HG03064 (cell line): ENCODE results near the gene ATP2B2.

ENCODE experiments used
- ATAC-seq: cut with Tn5 transposase; IDR thresholded peaks from one replicate; pipeline ENCODE4 v1.9.1; 2021; ENCODE audit warnings: low read depth; ENCODE audit not compliant: unreplicated experiment

Gene ATP2B2

DNA sequence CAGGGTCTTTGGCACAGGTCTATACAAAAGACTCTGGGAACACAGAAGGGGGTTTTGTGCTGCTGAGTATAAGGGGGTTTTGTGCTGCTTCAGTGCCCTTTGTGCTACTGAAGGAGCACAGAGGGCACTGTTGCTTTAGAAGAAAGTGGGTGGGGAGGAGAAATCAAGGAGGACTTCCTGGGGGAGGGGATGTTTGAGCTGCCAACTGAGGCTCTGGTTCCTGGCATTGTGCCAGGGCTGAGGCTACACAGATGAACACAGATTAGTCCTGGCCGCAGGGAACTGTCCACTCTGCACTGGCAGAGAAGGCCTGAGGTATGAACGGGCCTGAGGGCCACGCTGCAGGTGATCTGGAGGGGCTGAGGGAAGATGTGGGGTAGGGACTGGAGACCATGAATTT, 152.2 kb downstream of the ATP2B2 start:
- ATAC-seq: no peak

DNA sequence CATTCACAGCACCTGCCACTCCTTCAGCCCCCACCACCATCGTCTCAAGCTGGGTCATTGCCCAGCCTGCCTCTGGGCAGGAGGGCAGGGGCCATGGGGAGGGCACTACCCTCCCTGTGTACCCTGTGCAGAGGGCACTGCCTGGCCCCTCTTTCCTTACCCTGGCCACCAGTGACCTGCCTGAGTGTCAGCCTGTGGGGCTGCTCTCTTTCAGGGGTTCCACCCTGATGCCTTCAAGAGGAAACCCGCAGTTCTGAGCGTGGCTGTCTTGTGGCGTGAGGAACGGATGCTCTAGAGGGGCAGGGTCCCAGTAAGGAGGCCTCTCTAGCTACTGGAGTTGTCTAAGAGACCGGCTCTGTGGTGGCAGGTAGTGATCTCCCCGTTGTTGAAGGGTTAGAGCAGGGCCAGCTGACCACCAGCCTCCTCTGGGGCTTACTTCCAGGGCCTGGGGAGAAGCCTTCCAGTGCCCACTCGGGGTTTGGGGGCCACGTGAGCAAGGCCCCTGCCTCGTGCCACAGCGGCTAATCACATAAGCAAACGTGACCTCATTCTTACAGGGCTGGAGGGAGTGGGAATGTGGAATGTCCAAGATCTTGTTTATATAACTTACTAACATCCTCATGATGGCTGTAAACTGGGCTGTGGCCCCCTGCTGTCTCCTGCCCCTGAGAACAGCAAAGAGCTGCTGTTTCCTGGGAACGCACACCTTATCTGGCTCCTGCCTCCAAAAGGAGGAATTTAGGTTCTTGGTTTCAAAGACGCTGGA, 153.1 kb downstream of the ATP2B2 start:
- ATAC-seq: no peak

DNA sequence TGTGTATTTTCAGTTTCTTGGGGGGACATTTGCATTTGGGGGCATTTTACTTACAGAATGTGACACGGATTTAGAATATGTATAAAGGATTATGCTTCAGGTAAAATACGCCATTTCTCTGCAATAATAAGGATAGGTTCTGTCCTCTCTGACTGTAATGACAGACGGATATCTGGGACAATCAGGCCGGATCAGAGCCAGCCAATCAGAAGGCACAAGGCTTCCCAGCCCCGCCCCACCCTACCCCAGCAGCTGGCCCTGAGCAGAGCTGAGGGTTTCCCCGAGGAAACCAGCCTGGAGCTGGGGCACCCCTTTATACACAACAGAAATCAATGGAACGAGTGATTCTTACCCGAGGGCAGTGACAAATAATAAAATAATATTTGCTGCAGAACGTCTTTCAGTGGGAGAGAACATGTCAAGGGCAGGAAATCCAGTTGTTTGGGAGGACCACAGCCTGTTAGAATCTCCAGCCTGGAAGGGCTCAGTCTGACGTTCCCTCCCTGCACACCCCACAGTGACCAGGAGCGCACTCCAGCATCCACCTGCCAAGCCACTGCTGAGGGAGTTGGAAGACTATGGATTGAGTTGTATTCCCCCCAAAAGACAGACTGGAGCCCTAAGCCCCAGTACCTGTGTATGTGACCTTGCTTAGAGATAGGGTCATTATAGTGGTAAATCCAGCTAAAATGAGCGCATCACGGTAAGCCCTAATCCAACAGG, 154.2 kb downstream of the ATP2B2 start:
- no peak for ATAC-seq

GRCh38 chr3:10350324-10350985, 154.9 kb downstream of the ATP2B2 start:
- no peak for ATAC-seq

DNA sequence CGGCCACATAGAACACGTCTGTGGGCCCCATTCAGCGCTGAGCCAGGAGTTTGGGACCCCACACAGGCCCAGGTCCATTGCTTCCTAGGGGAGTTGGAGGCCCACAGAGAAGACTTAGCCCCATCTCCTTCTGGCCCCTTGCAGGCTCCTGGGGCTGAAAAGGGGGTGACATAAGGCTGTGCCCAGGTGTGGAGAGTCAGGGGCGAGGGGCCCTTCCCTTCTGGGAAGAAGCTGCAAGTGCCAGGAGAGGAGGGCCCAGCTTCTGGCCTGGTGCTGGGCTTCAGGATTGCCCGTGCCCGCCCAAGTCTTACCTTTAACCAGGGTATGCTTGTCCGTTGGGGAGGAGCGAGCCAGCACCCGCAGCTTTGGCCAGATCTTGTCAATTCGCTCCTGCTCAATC, 155.6 kb downstream of the ATP2B2 start:
- no peak for ATAC-seq

DNA sequence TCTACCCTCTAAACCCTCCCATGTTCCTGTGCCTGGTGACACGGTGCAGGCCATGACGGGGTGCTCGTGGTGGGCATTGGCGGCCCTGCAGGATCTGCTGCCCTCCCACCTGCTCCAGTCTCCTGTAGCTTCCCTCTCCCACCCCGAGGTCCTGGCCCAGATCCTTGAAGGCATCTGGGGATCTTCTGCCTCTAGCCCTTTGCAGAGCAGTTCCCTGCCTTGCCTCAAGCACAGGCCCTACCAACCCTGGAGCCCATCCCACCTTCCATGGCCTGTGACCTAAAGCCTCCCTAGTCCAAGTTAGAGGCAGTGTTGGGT, 157.0 kb downstream of the ATP2B2 start:
- ATAC-seq: no peak

DNA sequence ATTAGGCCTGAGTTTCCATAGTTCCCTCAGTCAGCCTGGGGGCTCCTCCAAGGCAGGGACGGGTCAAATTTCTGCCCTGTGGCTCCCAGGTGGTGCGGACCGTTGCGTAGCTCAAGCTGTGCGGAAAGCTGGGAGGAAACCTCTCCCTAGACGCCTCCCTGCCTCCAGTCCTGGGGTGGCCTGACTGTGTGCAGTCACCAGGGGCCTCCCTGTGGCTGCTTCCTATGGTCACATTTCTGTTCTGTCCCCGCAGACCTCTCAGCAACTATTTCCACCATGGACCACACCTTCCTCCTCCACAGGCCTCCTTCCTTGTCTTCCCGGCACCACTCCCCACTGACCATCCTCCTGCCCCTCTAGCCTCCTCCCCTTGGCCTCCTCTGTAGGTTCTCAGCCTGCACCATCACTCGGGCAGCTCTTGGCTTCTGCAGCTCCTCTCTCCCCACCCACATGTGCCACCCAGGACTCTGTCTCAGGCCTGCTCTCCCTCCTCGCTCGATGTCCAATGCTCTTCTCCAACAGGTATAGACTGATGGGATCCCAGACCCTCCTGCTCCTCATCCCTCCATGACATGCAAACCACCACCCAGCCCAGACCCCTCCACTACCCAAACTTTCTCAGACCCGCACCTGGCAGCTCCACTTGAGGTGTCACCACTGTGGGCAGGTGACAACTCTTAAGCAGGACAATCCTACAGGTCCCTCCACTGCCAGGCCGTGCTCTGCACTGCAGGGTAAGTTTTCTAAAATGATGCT, 157.6 kb downstream of the ATP2B2 start:
- ATAC-seq: no peak

- ATAC-seq: no peak
These were observed 159.5 kb downstream of the ATP2B2 start for GRCh38 chr3:10345911-10346310.

DNA sequence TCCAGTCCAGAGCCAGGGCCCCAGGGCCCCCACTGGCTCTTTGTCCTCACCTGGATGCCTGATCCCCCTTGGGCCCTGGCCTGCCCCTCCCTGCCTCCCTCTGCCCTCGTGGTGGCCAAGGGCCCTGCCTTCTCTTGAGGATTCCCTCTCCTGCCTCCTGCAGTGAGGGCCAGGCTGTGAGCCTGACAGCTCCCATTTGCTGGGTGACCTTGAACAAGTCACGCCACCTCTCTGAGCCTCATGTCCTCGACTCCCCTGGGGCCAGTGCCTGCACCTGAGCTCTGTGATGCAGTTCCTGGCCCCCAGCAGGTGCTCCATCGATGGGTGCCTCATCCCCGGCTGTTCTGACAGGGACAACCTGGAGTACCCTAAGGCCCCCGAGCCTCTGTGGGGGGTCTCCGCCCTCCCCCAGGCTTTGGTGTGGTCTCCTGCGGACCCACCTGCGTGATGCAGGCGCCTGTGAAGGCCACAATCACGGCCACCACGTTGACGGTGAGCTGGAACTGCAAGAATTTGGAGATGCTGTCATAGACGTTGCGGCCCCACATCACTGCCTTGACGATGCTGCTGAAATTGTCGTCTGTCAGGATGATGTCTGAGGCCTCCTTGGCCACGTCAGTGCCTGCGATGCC, 160.3 kb downstream of the ATP2B2 start:
- ATAC-seq: no peak

GRCh38 chr3:10344147-10344943, 161.0 kb downstream of the ATP2B2 start:
- ATAC-seq: no peak

GRCh38 chr3:10343526-10343925, 161.9 kb downstream of the ATP2B2 start:
- ATAC-seq: no peak

GRCh38 chr3:10342781-10343180, 162.6 kb downstream of the ATP2B2 start:
- ATAC-seq: no peak

GRCh38 chr3:10341901-10342398, 163.4 kb downstream of the ATP2B2 start:
- no peak for ATAC-seq

DNA sequence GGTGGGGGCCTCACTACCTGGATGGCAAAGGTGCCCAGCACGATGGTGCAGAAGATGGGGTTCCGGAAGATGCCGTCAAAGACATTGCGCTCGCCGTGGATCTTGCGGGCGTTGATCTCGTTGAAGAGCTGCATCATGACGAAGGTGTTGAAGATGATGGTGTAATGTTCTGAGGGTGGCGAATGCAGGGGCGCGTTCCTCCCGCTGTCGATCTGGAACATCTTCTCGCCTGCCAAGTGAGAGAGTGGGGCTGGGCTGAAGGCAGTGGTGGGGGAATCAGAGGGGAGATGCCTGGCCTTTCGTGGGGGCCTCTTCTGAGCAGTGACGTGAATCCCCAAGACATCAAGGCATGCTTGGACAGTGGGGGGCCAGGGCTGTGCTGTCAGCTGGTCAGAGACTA, 164.9 kb downstream of the ATP2B2 start:
- no peak for ATAC-seq

DNA sequence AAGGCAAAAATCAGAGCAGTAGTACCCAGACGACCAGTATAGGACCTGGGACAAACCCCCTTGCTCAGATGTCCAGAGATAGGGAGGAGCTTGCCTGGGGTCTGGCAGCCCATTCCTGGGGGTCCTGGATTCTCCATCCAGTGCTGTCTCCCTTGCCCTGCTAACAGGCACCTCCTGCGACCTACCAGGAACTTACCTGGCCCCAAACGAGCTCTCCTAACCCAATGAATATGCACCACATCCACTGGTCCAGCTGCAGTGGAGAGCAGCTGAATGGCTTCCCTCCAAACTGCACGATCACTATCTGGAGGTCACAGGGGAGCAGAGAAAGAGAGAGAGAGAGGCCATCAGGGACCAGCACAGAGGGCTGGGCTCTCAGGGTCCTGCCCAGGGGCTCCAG, 165.3 kb downstream of the ATP2B2 start:
- ATAC-seq: no peak

DNA sequence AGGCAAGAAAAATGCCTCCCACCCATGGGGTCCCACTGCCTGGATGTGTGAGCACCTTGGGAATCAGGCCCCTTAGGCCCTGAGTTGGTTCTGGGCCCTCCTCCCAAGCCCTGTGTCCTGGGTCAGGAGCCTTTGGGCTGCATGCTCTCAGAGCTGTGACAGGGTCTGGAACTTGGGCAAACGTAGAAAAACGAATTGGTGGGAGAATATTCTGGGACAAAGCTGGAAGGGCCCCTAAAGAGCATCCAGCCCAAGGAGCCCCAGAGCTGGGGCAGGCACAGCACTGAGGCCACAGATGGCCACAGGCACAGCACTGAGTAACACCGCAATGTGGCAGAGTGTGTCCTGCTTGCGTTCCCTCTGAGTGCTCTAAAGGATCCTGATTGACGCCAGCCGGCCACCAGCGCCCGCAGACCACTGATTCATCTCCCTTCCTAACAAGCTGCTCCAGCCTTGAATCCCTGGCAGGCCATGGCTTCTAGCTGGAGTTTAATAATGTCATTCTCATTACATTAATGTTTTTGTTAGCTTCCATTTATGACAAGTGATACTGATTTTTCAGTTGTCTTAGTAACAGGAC, 165.9 kb downstream of the ATP2B2 start:
- ATAC-seq: no peak

DNA sequence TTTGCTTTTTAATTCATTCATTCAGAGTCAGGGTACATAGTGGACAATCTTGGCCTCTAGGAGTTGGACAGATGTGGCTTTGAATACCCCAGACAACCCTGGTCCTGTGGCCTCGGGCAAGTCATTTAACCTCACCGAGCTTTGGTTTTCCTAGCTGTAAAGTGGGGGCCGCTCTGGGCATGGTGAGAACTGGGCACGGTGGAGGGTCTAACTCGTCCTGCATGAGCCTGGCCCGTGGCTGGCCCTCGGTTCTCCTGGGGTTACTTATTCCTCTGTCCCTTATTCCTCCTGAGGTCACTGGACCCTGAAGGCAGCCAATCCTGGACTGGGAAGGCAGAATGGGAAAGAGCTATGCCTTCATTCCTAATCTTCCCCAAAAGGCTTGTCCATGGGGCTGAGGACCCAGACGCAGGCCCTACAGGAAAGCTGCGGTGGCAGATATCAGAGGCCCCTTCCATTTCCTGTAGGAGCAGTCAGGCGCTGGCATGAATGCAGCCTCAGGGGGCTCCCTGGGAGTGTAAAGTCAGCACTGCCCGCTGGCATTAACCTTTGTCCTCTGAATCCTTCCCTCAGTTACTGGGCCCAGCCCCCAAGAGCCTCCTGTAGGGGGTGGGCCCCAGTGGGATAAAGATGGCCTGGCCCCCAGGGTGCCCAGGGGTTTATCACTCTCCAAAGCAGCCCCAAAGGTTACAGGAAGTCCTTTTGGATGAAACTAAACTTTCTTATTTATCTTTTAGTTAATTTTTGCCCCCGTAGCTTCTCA, 166.6 kb downstream of the ATP2B2 start:
- no peak for ATAC-seq

- ATAC-seq: no peak
These were observed 167.3 kb downstream of the ATP2B2 start for GRCh38 chr3:10338164-10338470.
